T-cell (primary cell): ENCODE results near the gene FGD5. TPM values are rescaled to one million over a fixed set of nuclear protein-coding genes. Genes with fewer than 3 reads are reported as not detected.
A peak's percentile ranks its signal among the peaks of the same experiment; 100 is the strongest.

Source experiments
- ATAC-seq, 4 experiments: fragments of 200-7000 bp in 3 of 4; fragments of 150-1000 bp in 1 of 4; cut with Tn5 transposase; replicated peaks in 1 of 4; 1 replicate in 3 of 4; 2 replicates in 1 of 4; pipeline ENCODE4 v1.10.0; 2021; ENCODE audit warnings: moderate library complexity in 3 of 4, mild to moderate bottlenecking in 2 of 4, moderate number of reproducible peaks in 1 of 4
- CTCF ChIA-PET, 2 donors: fragments of 300-600 bp; sonication (Branson Sonifier 250); formaldehyde crosslinking; loops; one replicate each; lab custom pipeline; 2022; ENCODE audit warnings: antibody characterized with exemption in 2 of 2; lab: Charles Lee
- POLR2A ChIA-PET, 2 donors: fragments of 300-600 bp; sonication (Branson Sonifier 250); formaldehyde crosslinking; loops; one replicate each; lab custom pipeline; 2022; ENCODE audit warnings: antibody characterized with exemption in 2 of 2; lab: Charles Lee
- DNase-seq, 35 experiments: peaks; one replicate each; pipeline versions ENCODE4 v3.0.0 to v3.0.0-alpha.2; 2013 to 2023
- H3K27ac ChIP-seq: one replicate; pipeline ENCODE4 v1.5.1; 2013; ENCODE audit warnings: low read length
- H3K27me3 ChIP-seq, 2 experiments: replicated peaks in 1 of 2; 1 replicate in 1 of 2; 2 replicates in 1 of 2; pipeline versions ENCODE4 v1.6.1 to v1.7.0; 2013; ENCODE audit warnings: low read length in 1 of 2, mixed read lengths in 1 of 2; ENCODE audit not compliant: control insufficient read depth in 2 of 2, insufficient read depth in 2 of 2; ENCODE audit errors: extremely low read depth in 1 of 2
- H3K36me3 ChIP-seq, 2 donors: 1 replicate in 1 of 2; 2 replicates in 1 of 2; pipeline versions ENCODE4 v1.6.1 to v1.7.0; 2013; ENCODE audit warnings: low read length in 1 of 2; ENCODE audit not compliant: control insufficient read depth in 2 of 2, insufficient read depth in 1 of 2; ENCODE audit errors: extremely low read depth in 1 of 2
- H3K4me1 ChIP-seq, 2 experiments: 1 replicate in 1 of 2; 2 replicates in 1 of 2; pipeline versions ENCODE4 v1.6.1 to v1.7.0; 2013; ENCODE audit warnings: low read length in 2 of 2, mixed read lengths in 1 of 2; ENCODE audit not compliant: insufficient read depth in 2 of 2, control insufficient read depth in 1 of 2; ENCODE audit errors: extremely low read depth in 1 of 2
- H3K4me3 ChIP-seq, 2 donors: 1 replicate in 1 of 2; 2 replicates in 1 of 2; pipeline versions ENCODE4 v1.5.1 to v1.7.0; 2013; ENCODE audit warnings: mild to moderate bottlenecking in 2 of 2, low read length in 1 of 2, moderate library complexity in 1 of 2; ENCODE audit not compliant: control insufficient read depth in 1 of 2; ENCODE audit errors: extremely low read depth in 1 of 2
- H3K9me3 ChIP-seq: 2 replicates; pipeline ENCODE4 v1.7.0; 2013
- H3K27ac Mint-ChIP-seq, 2 donors: one replicate each; pipeline ENCODE4 v1.8.0; 2020 to 2021; ENCODE audit warnings: mild to moderate bottlenecking in 2 of 2, mixed read lengths in 2 of 2
- H3K27me3 Mint-ChIP-seq, 2 donors: one replicate each; pipeline ENCODE4 v1.8.0; 2021 to 2022; ENCODE audit warnings: mixed read lengths in 2 of 2
- H3K36me3 Mint-ChIP-seq: one replicate; pipeline ENCODE4 v1.8.0; 2021; ENCODE audit warnings: mixed read lengths
- H3K4me1 Mint-ChIP-seq, 3 donors: one replicate each; pipeline ENCODE4 v1.8.0; 2020 to 2022; ENCODE audit warnings: mixed read lengths in 3 of 3, mild to moderate bottlenecking in 1 of 3
- H3K4me3 Mint-ChIP-seq, 3 donors: one replicate each; pipeline ENCODE4 v1.8.0; 2020 to 2022; ENCODE audit warnings: mild to moderate bottlenecking in 3 of 3, mixed read lengths in 3 of 3, moderate library complexity in 3 of 3
- H3K9me3 Mint-ChIP-seq, 3 donors: one replicate each; pipeline ENCODE4 v1.8.0; 2020 to 2022; ENCODE audit warnings: mixed read lengths in 3 of 3
- WGBS: methylation state at CpG from one replicate; pipeline ENCODE4 v1.1.5; 2013; ENCODE audit warnings: missing lambda C conversion rate; ENCODE audit not compliant: insufficient coverage; 5-methylcytosine and 5-hydroxymethylcytosine counted together
- total RNA-seq, 35 experiments: library from RNA in 6 of 35; stranded (reverse) in 6 of 35; fragments of 120-200 nt in 1 of 35; gene quantifications; one replicate each; pipeline versions ENCODE4 v1.2.1 to v1.2.4 and lab custom pipeline; 2013 to 2026

Gene FGD5
- total RNA-seq, 5 donors from 2014 or later (not counting 1 experiment from before 2014, with no cell fraction given): 0.13 to 0.53 (median 0.32) TPM; not detected in 2

DNA sequence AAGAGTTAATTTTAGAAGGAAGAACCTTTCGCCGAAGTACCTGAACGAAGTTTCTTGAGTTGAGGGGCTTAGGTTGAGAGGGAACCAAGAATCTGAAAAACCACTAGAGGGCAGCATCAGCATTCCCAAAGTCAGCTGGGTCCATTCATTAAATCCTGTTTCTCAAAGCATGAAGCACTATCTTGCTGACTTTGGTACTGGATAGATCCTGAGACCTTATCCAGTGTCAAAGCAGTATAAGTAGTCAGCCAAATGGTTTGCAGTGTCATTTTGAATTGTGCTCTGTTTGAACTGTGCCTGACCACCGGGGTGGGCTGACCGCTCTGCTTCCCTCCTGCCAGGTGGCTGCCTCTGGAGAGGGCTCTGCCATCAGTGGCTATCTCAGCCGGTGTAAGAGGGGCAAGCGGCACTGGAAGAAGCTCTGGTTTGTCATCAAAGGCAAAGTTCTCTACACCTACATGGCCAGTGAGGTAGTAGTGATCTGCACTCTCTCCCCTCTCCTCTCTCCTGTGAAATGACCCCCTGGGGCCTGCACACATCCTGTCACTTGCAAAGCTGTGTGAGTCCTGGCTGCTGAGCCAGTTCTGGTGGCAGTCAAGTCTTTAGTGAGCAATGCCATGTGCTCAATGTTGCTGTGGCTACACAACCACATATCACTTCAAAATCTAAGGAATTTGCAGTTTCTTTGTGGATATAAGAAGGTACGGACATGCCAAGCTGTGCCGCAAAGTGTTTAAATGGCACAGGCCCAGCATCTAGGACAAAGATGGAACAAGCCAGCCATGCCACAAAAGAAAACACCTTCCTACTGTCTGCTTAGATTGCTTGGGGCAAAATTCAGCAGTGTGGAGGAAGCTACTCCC is 107.2 kb downstream of the FGD5 start:
- H3K4me1 ChIP-seq: peaks cover 0 to 5% of the 10 kb centered on the region in 2 experiments
- ATAC-seq (peak in 2 of 4 experiments; percentile 34 to 42), DNase-seq (peak in 2 of 35 experiments; percentile 9 to 66)
- Mint-ChIP-seq H3K4me3 (no peak overlapping the region), H3K9me3 (no peaks in the 10 kb centered on the region), H3K27ac (no peak overlapping the region), H3K27me3 (no peaks in the 10 kb centered on the region), H3K4me1 (peaks cover 0 to 5% (median 3%) of the 10 kb centered on the region in 3 donors), H3K36me3 (no peaks in the 10 kb centered on the region)
- no peaks in the 10 kb centered on the region for H3K9me3 ChIP-seq
- no peak overlapping the region for H3K27ac ChIP-seq
- POLR2A ChIA-PET: no interaction called here
- CTCF ChIA-PET: interaction anchor here (0.6 to 1.4 kb wide), 5 partner anchors 11 to 718 kb away, joined by 3 to 6 read pairs (median 5); no protein-coding TSS in a partner anchor
- 75% methylated on average over 7 of the region's 9 CpGs for WGBS
- H3K27me3 ChIP-seq: peaks cover 0 to 12% of the 10 kb centered on the region in 2 experiments
- H3K36me3 ChIP-seq: no peaks in the 10 kb centered on the region
- no peak overlapping the region for H3K4me3 ChIP-seq

DNA sequence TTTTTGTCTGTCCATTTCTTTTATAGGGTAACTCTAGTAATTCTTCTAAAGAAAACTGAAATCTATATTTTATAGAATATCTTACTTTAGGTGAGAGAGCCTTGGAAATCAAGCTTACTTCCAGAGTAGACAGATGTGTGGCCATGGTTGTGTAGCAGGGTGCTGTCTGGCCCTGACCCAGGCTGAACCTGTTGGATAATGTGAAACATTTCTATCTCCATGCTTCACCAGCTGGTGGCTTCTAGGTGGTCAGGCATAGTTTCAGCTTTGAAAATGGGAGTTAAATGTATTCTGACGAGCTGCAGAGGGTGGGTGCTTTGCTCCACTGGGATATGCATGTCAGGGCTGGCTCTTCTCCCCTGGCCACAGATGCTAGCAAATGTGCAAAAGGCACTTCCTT is 107.8 kb downstream of the FGD5 start:
- H3K36me3 Mint-ChIP-seq: no peaks in the 10 kb centered on the region
- CTCF ChIA-PET: interaction anchor here (0.6 to 1.4 kb wide), 5 partner anchors 10 to 718 kb away, joined by 3 to 6 read pairs (median 3); no protein-coding TSS in a partner anchor
- POLR2A ChIA-PET: no interaction called here
- Histone ChIP-seq H3K9me3 (no peaks in the 10 kb centered on the region), H3K4me1 (no peaks in the 10 kb centered on the region), H3K36me3 (no peaks in the 10 kb centered on the region), H3K27ac (no peak overlapping the region), H3K4me3 (no peak overlapping the region), H3K27me3 (peaks cover 0 to 8% of the 10 kb centered on the region in 2 experiments)
- 40% methylated on average over 1 of the region's 1 CpG for WGBS
- no peak overlapping the region for H3K27ac Mint-ChIP-seq
- H3K27me3 Mint-ChIP-seq: no peaks in the 10 kb centered on the region
- no peak overlapping the region for H3K4me3 Mint-ChIP-seq
- H3K4me1 Mint-ChIP-seq: no peaks in the 10 kb centered on the region
- no peaks in the 10 kb centered on the region for H3K9me3 Mint-ChIP-seq
- ATAC-seq: no peak
- no peak for DNase-seq

DNA sequence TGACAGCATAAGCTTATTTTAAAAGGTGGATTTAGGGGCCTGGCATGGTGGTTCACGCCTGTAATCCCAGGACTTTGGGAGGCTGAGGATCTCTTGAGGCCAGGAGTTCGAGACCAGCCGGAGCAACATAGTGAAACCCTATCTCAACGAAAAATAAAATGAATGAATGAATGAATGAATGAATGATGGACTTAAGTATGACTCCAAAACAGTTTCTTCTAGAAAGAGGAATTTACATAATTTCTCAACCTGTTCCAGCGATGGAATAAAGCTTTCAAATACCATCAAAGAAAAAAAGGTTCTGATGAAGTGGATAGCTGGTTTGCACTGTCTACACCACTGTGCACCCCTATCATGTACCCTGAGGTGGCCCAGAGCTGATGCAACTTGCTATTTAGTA is 108.5 kb downstream of the FGD5 start:
- no peak overlapping the region for H3K27ac ChIP-seq
- no peaks in the 10 kb centered on the region for H3K36me3 ChIP-seq
- peaks cover 0 to 3% of the 10 kb centered on the region in 2 experiments for H3K27me3 ChIP-seq
- Mint-ChIP-seq H3K27me3 (no peaks in the 10 kb centered on the region), H3K36me3 (no peaks in the 10 kb centered on the region), H3K4me1 (no peaks in the 10 kb centered on the region), H3K9me3 (no peaks in the 10 kb centered on the region), H3K4me3 (no peak overlapping the region), H3K27ac (no peak overlapping the region)
- no peak overlapping the region for H3K4me3 ChIP-seq
- H3K9me3 ChIP-seq: no peaks in the 10 kb centered on the region
- CTCF ChIA-PET: interaction anchor here (0.6 to 1.4 kb wide), 5 partner anchors 11 to 255 kb away, joined by 3 to 6 read pairs (median 3); no protein-coding TSS in a partner anchor
- POLR2A ChIA-PET: no interaction called here
- no peak for ATAC-seq
- 100% methylated on average over 1 of the region's 5 CpGs for WGBS
- no peak for DNase-seq
- H3K4me1 ChIP-seq: no peaks in the 10 kb centered on the region

DNA sequence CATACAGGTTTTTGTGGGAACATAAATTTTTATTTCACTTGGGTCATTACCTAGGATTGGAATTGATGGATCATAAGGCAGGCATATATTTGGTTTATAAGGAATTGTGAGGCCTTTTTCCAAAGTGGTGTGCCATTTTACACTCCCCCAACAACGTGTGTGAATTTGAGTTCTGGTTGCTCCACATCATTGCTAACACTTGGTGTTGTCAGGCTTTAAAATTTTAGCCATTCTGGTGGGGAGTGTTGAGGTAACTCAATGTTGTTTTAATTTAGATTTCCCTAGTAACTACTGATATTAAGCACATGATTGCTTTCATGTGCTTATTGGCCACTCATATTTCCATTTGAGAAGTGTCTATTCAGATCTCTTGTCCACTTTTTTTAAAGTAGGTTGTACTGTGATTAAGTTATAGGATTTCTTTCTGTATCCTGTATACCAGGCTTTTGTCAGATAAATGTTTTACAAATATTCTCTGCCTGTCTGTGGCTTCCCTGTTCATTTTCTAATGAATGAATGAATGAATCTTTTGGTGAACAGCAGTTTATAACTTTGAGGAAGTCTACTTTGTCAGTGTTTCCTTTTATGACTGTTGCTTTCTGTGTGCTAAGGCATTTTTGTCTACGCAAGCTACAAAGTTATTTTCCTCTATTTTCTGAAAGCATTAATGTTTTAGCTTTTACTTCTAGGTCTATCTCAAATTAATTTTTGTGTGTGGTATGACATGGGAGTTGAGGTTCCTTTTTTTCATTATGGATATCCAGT is 110.7 kb downstream of the FGD5 start:
- Histone ChIP-seq H3K4me3 (no peak overlapping the region), H3K36me3 (no peaks in the 10 kb centered on the region), H3K27ac (no peak overlapping the region), H3K9me3 (no peaks in the 10 kb centered on the region), H3K4me1 (no peaks in the 10 kb centered on the region), H3K27me3 (peaks cover 0 to 2% of the 10 kb centered on the region in 2 experiments)
- Mint-ChIP-seq H3K9me3 (no peaks in the 10 kb centered on the region), H3K27ac (no peak overlapping the region), H3K27me3 (no peaks in the 10 kb centered on the region), H3K36me3 (no peaks in the 10 kb centered on the region), H3K4me3 (no peak overlapping the region), H3K4me1 (no peaks in the 10 kb centered on the region)
- POLR2A ChIA-PET: interaction anchor here in 1 of 2 donors (0.5 kb wide), 1 partner anchor 179 kb away, joined by 4 read pairs; no protein-coding TSS in a partner anchor
- WGBS: no CpG with 5 or more reads among the region's 2 CpGs
- DNase-seq: no peak
- no peak for ATAC-seq
- CTCF ChIA-PET: no interaction called here

DNA sequence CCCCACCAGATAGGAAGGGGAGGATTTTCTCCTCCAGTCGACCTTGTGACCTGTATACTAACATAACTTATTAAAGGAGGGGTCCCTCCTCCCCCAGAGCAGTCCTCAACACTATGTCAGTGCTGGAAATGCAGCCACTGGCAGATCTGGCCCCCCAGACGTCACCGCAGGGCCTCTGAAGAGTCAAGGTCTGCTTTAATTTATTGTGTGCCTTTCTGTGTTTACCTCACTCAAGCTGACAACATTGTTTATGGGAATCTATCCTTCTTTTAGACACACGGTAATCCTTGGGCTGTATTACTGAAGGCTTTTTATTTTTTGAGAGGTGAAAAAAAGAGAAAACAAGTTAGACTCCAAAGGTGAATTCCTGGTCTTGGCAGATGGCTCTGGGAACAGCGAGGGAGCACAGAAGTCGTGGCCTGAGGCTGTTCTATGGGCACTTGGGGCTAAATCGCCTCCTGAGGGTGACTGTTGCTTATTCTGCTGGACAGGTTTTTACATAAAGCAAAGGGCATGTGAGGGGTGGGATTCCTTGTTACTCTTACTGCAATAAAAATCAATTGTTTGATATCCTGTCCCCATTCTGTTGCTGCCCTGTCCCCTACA is 115.2 kb downstream of the FGD5 start:
- Mint-ChIP-seq H3K27me3 (no peaks in the 10 kb centered on the region), H3K36me3 (no peaks in the 10 kb centered on the region), H3K27ac (no peak overlapping the region), H3K4me3 (no peak overlapping the region), H3K9me3 (no peaks in the 10 kb centered on the region), H3K4me1 (no peaks in the 10 kb centered on the region)
- Histone ChIP-seq H3K27me3 (peaks cover 0 to 2% of the 10 kb centered on the region in 2 experiments), H3K4me3 (no peak overlapping the region), H3K36me3 (no peaks in the 10 kb centered on the region), H3K27ac (no peak overlapping the region), H3K9me3 (no peaks in the 10 kb centered on the region), H3K4me1 (no peaks in the 10 kb centered on the region)
- DNase-seq (no peak), ATAC-seq (no peak)
- 80% methylated on average over 1 of the region's 7 CpGs for WGBS
- CTCF ChIA-PET: no interaction called here
- POLR2A ChIA-PET: no interaction called here
